HepG2 (cell line): Measurements from ENCODE around the gene IQCK.

Source experiments
- CEBPB ChIP-seq: IDR thresholded peaks from 2 replicates; pipeline ENCODE4 v1.6.1; 2011; ENCODE audit warnings: low read depth, low read length, improper control_type of control experiment, borderline replicate concordance
- CTCF ChIP-seq: sonication (generic); formaldehyde crosslinking; IDR thresholded peaks from 2 replicates; pipeline ENCODE4 v1.5.0; 2020; ENCODE audit warnings: mild to moderate bottlenecking, missing genetic modification reagents, moderate library complexity
- MEF2D ChIP-seq: sonication (generic); formaldehyde crosslinking; IDR thresholded peaks from 2 replicates; pipeline ENCODE4 v1.5.1; 2020; ENCODE audit warnings: mild to moderate bottlenecking, missing genetic modification reagents
- PREB ChIP-seq: sonication (generic); formaldehyde crosslinking; IDR thresholded peaks from 2 replicates; pipeline ENCODE4 v1.4.0; 2020; ENCODE audit warnings: missing genetic modification reagents
- RFX5 ChIP-seq: IDR thresholded peaks from 2 replicates; pipeline ENCODE4 v1.6.1; 2011; ENCODE audit warnings: low read depth, low read length, improper control_type of control experiment
- SMARCC2 ChIP-seq: fragments of 450-650 bp; IDR thresholded peaks from 2 replicates; pipeline ENCODE4 v1.6.1; 2017; ENCODE audit warnings: antibody characterized with exemption, mild to moderate bottlenecking
- SP5 ChIP-seq: IDR thresholded peaks from 2 replicates; pipeline ENCODE4 v1.6.1; 2016; ENCODE audit warnings: low read depth, borderline replicate concordance
- USF2 ChIP-seq, 2 experiments: sonication (generic) in 1 of 2; formaldehyde crosslinking in 1 of 2; IDR thresholded peaks; 2 replicates each; pipeline versions ENCODE4 v1.5.1 to v1.6.1; 2011 to 2020; ENCODE audit warnings: borderline replicate concordance in 1 of 2, low read depth in 1 of 2, low read length in 1 of 2, mild to moderate bottlenecking in 1 of 2, missing genetic modification reagents in 1 of 2, moderate library complexity in 1 of 2
- ZBTB8A ChIP-seq: sonication (generic); formaldehyde crosslinking; IDR thresholded peaks from 2 replicates; pipeline ENCODE4 v1.4.0; 2020; ENCODE audit warnings: mild to moderate bottlenecking, low read depth, missing genetic modification reagents, borderline replicate concordance
- ZNF274 ChIP-seq: sonication (generic); formaldehyde crosslinking; IDR thresholded peaks from 2 replicates; pipeline ENCODE4 v1.5.1; 2020; ENCODE audit warnings: mild to moderate bottlenecking, missing genetic modification reagents
- ZNF34 ChIP-seq: sonication (generic); formaldehyde crosslinking; IDR thresholded peaks from 2 replicates; pipeline ENCODE4 v1.4.0; 2020; ENCODE audit warnings: mild to moderate bottlenecking, missing genetic modification reagents, borderline replicate concordance
- ZNF605 ChIP-seq: sonication (generic); formaldehyde crosslinking; IDR thresholded peaks from 2 replicates; pipeline ENCODE4 v1.8.0; 2022; ENCODE audit warnings: mild to moderate bottlenecking, missing genetic modification reagents
- ZNF776 ChIP-seq: sonication (generic); formaldehyde crosslinking; IDR thresholded peaks from 2 replicates; pipeline ENCODE4 v1.4.0; 2020; ENCODE audit warnings: mild to moderate bottlenecking, missing genetic modification reagents

- TF ChIP-seq ZNF605 (CRISPR knock-in tag) (no peak), CTCF (CRISPR knock-in tag) (no peak), SP5 (CRISPR knock-in tag) (no peak), ZNF776 (CRISPR knock-in tag) (no peak), PREB (no peak), USF2 (IDR thresholded peaks at IDR 0.05; ENCODE audit: low read depth, low read length) (no peak), USF2 (CRISPR knock-in tag; IDR thresholded peaks at IDR 0.05; ENCODE audit: borderline replicate concordance) (no peak), ZBTB8A (CRISPR knock-in tag) (no peak), ZNF274 (CRISPR knock-in tag) (no peak), RFX5 (no peak), MEF2D (CRISPR knock-in tag) (no peak), SMARCC2 (no peak), CEBPB (no peak), ZNF34 (CRISPR knock-in tag) (no peak)
Measured at GRCh38 chr16:19868421-19868820, 150.3 kb downstream of the IQCK start.
